Hepatocyte (in vitro differentiated cells): Measurements from ENCODE around the gene NEU4. TPM values are rescaled to one million over a fixed set of nuclear protein-coding genes. Genes with fewer than 3 reads are reported as not detected.

Experiments
- DNase-seq: peaks from one replicate; pipeline ENCODE4 v3.0.0-alpha.2; 2016; ENCODE audit warnings: low spot score
- H2AFZ ChIP-seq: fragments of 200-600 bp; sonication (generic); 2 replicates; pipeline ENCODE4 v1.6.0; 2016; ENCODE audit warnings: antibody characterized with exemption, mild to moderate bottlenecking
- H3K27ac ChIP-seq: fragments of 200-600 bp; sonication (generic); 2 replicates; pipeline ENCODE4 v1.5.1; 2016; ENCODE audit warnings: mild to moderate bottlenecking
- H3K27me3 ChIP-seq: fragments of 200-600 bp; sonication (generic); 2 replicates; pipeline ENCODE4 v1.6.1; 2016
- H3K36me3 ChIP-seq: fragments of 200-600 bp; sonication (generic); replicated peaks from 2 replicates; pipeline ENCODE4 v1.5.1; 2016; ENCODE audit warnings: low read depth; ENCODE audit not compliant: insufficient read depth
- H3K4me1 ChIP-seq: fragments of 200-600 bp; sonication (generic); 2 replicates; pipeline ENCODE4 v1.5.1; 2016; ENCODE audit warnings: mild to moderate bottlenecking, moderate library complexity; ENCODE audit not compliant: insufficient read depth
- H3K4me2 ChIP-seq: fragments of 200-600 bp; sonication (generic); 2 replicates; pipeline ENCODE4 v1.6.0; 2016
- H3K4me3 ChIP-seq: fragments of 200-600 bp; sonication (generic); 2 replicates; pipeline ENCODE4 v1.5.1; 2016; ENCODE audit warnings: mild to moderate bottlenecking
- H3K79me2 ChIP-seq: fragments of 200-600 bp; sonication (generic); 2 replicates; pipeline ENCODE4 v1.6.0; 2017; ENCODE audit warnings: mild to moderate bottlenecking
- H3K9me2 ChIP-seq: fragments of 200-600 bp; sonication (generic); replicated peaks from 2 replicates; pipeline ENCODE4 v1.6.0; 2017; ENCODE audit warnings: mild to moderate bottlenecking; ENCODE audit not compliant: insufficient read depth
- H3K9me3 ChIP-seq: fragments of 200-600 bp; sonication (generic); 2 replicates; pipeline ENCODE4 v1.5.1; 2016; ENCODE audit warnings: low read depth, mild to moderate bottlenecking
- H4K20me1 ChIP-seq: fragments of 200-600 bp; sonication (generic); 2 replicates; pipeline ENCODE4 v1.6.0; 2016; ENCODE audit warnings: mild to moderate bottlenecking; ENCODE audit not compliant: insufficient read depth, poor library complexity, severe bottlenecking
- EZH2 ChIP-seq: fragments of 200-600 bp; sonication (generic); IDR thresholded peaks from 2 replicates; pipeline ENCODE4 v1.6.1; 2016; ENCODE audit warnings: antibody characterized with exemption, mild to moderate bottlenecking, borderline replicate concordance
- EZH2phosphoT487 ChIP-seq: fragments of 200-600 bp; sonication (generic); IDR thresholded peaks from one replicate; pipeline ENCODE4 v1.6.1; 2018; ENCODE audit warnings: antibody characterized with exemption, mild to moderate bottlenecking, low read depth, moderate library complexity; ENCODE audit not compliant: unreplicated experiment, severe bottlenecking
- WGBS: methylation state at CpG from one replicate; pipeline ENCODE4 v1.1.6; 2016; ENCODE audit warnings: low lambda C conversion rate; ENCODE audit errors: missing lambda C conversion rate; 5-methylcytosine and 5-hydroxymethylcytosine counted together
- polyA plus RNA-seq: library from polyadenylated mRNA; unstranded; fragments of >200 nt; fragmentation: Nextera tagmentation; extraction: Ambion mirVana; gene quantifications from 2 replicates; pipeline ENCODE4 v1.2.1, GENCODE V29; 2016
- total RNA-seq: library from RNA; depleted of rRNA; stranded (reverse); fragments of >200 nt; gene quantifications from 2 replicates; pipeline ENCODE4 v1.2.3, GENCODE V29; 2014
- TF ChIP-seq, protein P1 (sequence below): fragments of 200-600 bp; sonication (generic); IDR thresholded peaks from 2 replicates; pipeline ENCODE4 v1.5.1; 2016; ENCODE audit warnings: antibody characterized with exemption, mild to moderate bottlenecking; ENCODE audit not compliant: poor library complexity

The NEU4 gene
- total and polyA plus RNA-seq, 2 experiments from 2014 or later = 6.8 to 10.2 TPM

- no peak overlapping the region for H3K4me3 ChIP-seq
- no peaks in the 10 kb centered on the region for H4K20me1 ChIP-seq
- H3K9me3 ChIP-seq = no peaks in the 10 kb centered on the region
- H3K36me3 ChIP-seq = no peaks in the 10 kb centered on the region
- no peak overlapping the region for H3K27ac ChIP-seq
- H3K27me3 ChIP-seq = no peaks in the 10 kb centered on the region
- H3K79me2 ChIP-seq = no peaks in the 10 kb centered on the region
- no peak for DNase-seq
- H2AFZ ChIP-seq = no peak overlapping the region
- H3K4me1 ChIP-seq = peaks cover 7% of the 10 kb centered on the region
- TF ChIP-seq, protein P1, sequence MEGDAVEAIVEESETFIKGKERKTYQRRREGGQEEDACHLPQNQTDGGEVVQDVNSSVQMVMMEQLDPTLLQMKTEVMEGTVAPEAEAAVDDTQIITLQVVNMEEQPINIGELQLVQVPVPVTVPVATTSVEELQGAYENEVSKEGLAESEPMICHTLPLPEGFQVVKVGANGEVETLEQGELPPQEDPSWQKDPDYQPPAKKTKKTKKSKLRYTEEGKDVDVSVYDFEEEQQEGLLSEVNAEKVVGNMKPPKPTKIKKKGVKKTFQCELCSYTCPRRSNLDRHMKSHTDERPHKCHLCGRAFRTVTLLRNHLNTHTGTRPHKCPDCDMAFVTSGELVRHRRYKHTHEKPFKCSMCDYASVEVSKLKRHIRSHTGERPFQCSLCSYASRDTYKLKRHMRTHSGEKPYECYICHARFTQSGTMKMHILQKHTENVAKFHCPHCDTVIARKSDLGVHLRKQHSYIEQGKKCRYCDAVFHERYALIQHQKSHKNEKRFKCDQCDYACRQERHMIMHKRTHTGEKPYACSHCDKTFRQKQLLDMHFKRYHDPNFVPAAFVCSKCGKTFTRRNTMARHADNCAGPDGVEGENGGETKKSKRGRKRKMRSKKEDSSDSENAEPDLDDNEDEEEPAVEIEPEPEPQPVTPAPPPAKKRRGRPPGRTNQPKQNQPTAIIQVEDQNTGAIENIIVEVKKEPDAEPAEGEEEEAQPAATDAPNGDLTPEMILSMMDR = no peak
- TF ChIP-seq EZH2phosphoT487 (no peak), EZH2 (no peak)
- 90% methylated on average over 22 of the region's 22 CpGs for WGBS
- H3K4me2 ChIP-seq = no peak overlapping the region
- H3K9me2 ChIP-seq = no peaks in the 10 kb centered on the region
Observed at GRCh38 chr2:241862775-241863535, 54.0 kb downstream of the NEU4 start.

DNA sequence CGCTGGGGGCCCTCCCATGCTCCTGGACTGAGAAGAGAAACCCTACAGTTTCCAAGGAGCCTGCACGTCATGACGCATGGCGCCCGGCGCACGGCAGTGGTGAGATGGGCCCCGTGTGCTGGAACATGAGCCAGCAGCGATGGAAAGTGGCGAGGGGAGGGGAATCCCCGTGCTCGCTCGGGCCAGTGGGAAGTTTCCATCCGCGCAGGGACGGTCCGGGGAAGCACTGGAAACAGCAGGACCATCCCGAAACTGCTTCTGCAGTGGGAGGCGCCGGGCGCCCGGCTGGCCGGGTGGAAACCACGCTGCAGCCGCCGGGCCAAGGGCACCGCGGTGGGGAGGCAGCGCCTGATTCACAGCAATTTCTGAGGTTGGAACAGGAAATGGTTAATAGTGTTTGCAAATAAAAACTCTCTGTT lies 54.6 kb downstream of the NEU4 start:
- Histone ChIP-seq H3K27me3 (no peaks in the 10 kb centered on the region), H3K4me2 (no peak overlapping the region), H3K9me3 (no peaks in the 10 kb centered on the region), H3K27ac (no peak overlapping the region), H3K36me3 (no peaks in the 10 kb centered on the region), H2AFZ (no peak overlapping the region), H3K4me1 (peaks cover 10% of the 10 kb centered on the region), H3K4me3 (no peak overlapping the region), H3K9me2 (no peaks in the 10 kb centered on the region), H3K79me2 (no peaks in the 10 kb centered on the region), H4K20me1 (no peaks in the 10 kb centered on the region)
- WGBS = 88% methylated on average over 28 of the region's 29 CpGs
- TF ChIP-seq EZH2phosphoT487 (no peak), EZH2 (no peak)
- TF ChIP-seq, protein P1 = no peak
- no peak for DNase-seq

DNA sequence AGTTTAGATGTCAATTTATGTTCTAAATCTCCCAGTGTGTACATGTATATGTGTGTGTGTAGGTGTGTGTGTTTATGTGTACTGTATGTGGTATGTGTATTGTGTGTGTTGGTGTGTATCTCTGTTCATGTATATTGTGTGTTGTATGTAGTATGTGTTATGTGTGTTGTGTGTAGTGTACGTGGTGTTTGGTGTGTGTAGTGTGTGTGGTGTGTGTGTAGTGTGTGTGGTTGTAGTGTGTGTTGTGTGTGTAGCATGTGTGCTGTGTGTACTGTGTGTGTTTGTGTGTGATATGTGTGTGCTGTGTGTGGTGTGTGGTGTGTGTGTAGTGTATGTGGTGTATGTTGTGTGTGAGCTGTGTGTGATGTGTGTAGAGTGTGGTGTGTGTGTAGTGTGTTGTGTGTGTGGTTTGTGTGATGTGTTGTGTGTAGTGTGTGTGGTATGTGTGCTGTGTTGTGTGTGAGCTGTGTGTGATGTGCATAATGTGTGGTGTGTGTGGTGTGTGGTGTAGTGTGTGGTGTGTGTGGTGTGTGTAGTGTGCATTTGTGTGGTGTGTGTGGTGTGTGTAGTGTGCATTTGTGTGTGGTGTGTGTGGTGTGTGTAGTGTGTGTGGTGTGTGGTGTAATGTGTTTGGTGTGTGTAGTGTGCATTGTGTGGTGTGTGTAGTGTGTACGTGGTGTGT lies 55.3 kb downstream of the NEU4 start:
- Histone ChIP-seq H3K27ac (no peak overlapping the region), H3K4me2 (no peak overlapping the region), H2AFZ (no peak overlapping the region), H3K36me3 (no peaks in the 10 kb centered on the region), H4K20me1 (no peaks in the 10 kb centered on the region), H3K27me3 (no peaks in the 10 kb centered on the region), H3K4me1 (peaks cover 7% of the 10 kb centered on the region), H3K9me3 (no peaks in the 10 kb centered on the region), H3K4me3 (no peak overlapping the region), H3K9me2 (no peaks in the 10 kb centered on the region), H3K79me2 (no peaks in the 10 kb centered on the region)
- TF ChIP-seq EZH2 (no peak), EZH2phosphoT487 (no peak)
- TF ChIP-seq, protein P1 = no peak
- DNase-seq = no peak
- WGBS = 94% methylated on average over 1 of the region's 2 CpGs
